Measurements from ENCODE around the gene PARD3B.

Gene PARD3B

DNA sequence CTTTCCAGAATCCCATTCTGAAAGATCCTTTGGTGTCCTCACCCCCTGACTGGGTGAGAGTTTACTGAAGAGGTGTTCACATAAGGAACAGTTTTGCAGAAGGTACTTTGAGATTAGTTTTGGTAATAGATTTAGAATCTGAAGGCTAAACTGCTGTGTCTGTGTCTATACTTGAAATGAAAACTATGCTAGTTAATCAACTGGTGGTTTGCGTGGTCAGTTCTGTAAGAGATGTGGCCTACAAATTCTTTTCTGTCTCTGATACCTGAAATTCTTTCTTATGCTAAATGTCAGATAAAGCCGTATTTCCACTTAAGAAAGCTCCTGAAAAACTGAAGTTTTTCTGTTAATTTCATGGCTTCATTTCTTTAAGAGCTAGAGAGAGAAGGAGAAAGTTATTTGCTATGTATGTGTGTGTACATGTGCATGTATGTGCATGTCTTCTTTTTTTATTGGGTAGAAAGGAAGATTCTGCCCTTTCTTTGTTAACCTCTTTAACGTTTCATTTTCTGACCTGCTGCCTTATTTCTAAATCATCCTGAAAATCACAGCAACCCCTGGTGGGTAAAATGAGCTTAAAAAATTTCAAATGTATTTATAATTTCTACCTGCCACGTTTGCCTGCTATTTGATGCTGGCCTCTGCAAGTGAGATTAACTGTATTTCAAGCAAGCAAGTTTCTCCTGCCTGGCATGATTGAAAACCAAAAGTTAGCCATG, 585.0 kb downstream of the PARD3B start:
- no peak for DNase-seq (ENCODE audit: low spot score)
- TF ChIP-seq, protein P1, sequence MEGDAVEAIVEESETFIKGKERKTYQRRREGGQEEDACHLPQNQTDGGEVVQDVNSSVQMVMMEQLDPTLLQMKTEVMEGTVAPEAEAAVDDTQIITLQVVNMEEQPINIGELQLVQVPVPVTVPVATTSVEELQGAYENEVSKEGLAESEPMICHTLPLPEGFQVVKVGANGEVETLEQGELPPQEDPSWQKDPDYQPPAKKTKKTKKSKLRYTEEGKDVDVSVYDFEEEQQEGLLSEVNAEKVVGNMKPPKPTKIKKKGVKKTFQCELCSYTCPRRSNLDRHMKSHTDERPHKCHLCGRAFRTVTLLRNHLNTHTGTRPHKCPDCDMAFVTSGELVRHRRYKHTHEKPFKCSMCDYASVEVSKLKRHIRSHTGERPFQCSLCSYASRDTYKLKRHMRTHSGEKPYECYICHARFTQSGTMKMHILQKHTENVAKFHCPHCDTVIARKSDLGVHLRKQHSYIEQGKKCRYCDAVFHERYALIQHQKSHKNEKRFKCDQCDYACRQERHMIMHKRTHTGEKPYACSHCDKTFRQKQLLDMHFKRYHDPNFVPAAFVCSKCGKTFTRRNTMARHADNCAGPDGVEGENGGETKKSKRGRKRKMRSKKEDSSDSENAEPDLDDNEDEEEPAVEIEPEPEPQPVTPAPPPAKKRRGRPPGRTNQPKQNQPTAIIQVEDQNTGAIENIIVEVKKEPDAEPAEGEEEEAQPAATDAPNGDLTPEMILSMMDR (IDR thresholded peaks at IDR 0.05; ENCODE audit: extremely low read depth, missing control alignments): no peak

DNA sequence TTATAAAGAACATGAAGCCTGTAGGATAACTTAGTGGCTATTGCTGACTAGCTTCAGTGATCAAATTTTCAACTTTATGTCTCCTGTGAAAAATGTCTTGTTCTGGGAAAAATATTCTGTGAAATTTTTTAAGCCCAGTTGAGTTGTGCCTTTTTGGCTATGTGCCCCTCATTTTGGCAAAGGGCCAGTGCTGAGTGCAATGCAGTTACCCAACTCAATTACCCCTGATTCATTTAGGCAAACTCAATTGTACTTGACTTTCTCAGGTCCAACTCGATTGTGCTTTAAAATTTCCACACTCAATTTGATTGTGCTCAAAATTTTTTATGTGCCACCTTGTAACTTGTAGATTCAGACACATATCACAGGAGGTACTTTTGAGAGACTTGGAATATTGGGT, 588.3 kb downstream of the PARD3B start:
- no peak for DNase-seq (ENCODE audit: low spot score)
- TF ChIP-seq, protein P1 (IDR thresholded peaks at IDR 0.05; ENCODE audit: extremely low read depth, missing control alignments): no peak

DNA sequence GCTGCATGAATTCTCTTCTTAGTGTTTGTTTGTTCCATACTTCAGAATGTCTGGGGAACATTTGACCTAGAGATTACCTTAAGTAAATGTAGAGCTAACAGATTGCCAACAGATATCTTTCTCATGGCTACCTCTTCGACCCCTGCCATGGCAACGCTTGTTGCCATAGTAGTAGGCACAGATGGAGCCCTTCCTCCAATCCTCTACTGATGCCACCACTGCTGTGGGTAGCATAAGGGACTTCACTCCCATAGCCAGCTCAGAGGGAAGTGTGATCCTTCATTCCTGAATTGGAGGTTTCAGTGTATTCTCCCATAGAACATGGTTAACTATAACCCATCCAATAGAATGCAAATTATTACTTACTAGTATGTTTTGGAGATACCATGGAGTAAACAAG, 593.5 kb downstream of the PARD3B start:
- no peak for DNase-seq (ENCODE audit: low spot score)
- TF ChIP-seq, protein P1 (IDR thresholded peaks at IDR 0.05; ENCODE audit: extremely low read depth, missing control alignments): no peak

DNA sequence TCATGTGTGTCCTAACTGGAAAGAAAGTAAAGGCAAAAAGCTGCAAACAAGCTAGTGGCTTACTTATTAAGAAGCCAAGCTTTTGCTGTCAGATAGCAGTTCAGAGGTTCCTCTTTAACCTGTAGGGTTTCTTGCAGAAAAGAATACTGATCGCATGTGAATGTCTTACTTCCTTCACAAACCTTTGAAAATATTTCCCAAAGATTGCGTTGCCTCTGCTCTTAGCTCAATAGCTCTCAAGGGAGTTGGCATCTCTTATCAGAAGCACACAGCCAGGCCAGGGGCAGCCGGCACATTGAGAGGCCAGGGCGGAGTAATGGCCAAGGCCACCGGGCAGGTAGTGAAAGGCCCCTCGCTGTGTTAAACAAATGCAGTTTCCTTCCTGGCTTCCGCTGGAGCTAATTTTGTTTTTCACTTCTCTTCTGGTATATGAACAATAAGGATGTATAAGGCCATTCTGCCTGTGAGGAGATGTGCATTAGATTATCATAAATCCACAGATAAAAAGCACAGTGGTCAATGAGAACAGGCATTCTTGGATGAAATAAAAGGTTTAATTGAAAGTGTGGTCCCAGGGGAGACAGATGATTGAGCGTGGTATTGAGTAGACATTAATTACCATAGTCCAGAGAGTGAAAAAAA, 594.7 kb downstream of the PARD3B start:
- TF ChIP-seq, protein P1 (IDR thresholded peaks at IDR 0.05; ENCODE audit: extremely low read depth, missing control alignments): no peak
- DNase-seq (ENCODE audit: low spot score): no peak

DNA sequence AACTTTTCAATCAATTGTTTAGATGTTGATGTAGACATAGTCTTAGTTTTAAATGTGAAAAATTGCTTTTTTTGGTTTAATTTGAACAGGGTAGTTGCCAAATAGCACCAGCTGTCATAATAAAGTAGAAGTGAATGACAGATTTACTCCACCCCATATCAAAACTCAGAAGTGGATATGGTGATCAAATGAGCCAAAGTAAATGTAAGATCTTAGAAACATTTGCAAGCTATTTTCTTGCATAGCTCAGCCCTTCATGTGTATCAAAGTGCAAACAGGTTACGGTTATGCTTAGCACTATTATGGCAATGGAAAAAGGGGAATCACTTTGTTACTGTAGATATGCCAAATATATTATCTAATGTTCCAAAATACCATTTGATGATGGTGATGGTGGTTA, 596.1 kb downstream of the PARD3B start:
- no peak for DNase-seq (ENCODE audit: low spot score)
- TF ChIP-seq, protein P1 (IDR thresholded peaks at IDR 0.05; ENCODE audit: extremely low read depth, missing control alignments): no peak

DNA sequence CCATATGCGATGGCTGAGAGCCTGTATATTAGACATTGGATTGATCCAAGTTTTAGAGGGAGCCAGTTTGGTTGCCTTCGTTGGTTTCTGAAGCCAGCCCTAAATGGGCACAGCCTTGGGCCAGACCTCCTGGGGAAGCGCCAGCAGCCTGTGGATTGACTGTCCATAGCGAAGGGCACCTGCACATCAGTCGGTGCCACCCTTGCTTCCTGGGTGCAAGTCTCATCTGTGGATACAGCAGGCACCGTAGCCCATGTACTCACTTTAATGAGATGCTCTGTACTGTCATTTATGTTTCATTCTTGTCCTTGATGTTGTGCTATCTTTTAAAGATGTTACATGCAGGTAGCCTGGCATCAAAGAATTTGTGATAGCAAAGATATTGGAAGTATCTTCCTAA, 600.6 kb downstream of the PARD3B start:
- DNase-seq (ENCODE audit: low spot score): no peak
- TF ChIP-seq, protein P1 (IDR thresholded peaks at IDR 0.05; ENCODE audit: extremely low read depth, missing control alignments): no peak

DNA sequence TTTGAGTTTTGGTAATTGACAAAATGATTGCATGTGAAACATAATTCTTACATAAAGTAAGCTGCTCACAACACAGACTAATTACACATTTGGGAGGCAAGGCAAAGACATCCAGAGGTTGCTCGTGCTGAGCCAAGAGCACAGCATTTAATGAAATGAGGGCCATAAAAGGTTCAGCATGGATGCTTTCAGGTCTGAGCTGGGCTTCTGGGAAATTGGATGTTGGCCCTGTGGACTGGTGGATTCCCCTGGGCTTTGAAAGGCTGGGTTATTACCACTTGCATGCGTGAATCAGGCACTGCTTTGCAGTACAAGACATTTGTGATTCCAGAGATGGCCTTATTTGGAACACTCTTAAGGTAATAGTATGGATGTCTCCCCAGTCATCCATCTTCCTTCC, 603.5 kb downstream of the PARD3B start:
- no peak for DNase-seq (ENCODE audit: low spot score)
- TF ChIP-seq, protein P1 (IDR thresholded peaks at IDR 0.05; ENCODE audit: extremely low read depth, missing control alignments): no peak
